SU-DHL-6 (cell line): ENCODE measurements around the gene CANX.

Source experiments
- H2AFZ ChIP-seq: fragments of 200-600 bp; sonication (generic); 2 replicates; pipeline ENCODE4 v1.6.1; 2014; ENCODE audit warnings: low read depth, mild to moderate bottlenecking, moderate library complexity, mixed read lengths, antibody characterized with exemption, low read length; ENCODE audit not compliant: severe bottlenecking
- H3F3A ChIP-seq: fragments of 200-600 bp; shearing (Covaris generic); 2 replicates; pipeline ENCODE4 v1.6.0; 2016; ENCODE audit warnings: antibody characterized with exemption, mild to moderate bottlenecking; ENCODE audit not compliant: insufficient read depth
- H3K27ac ChIP-seq: fragments of 200-600 bp; sonication (generic); 2 replicates; pipeline ENCODE4 v1.5.1; 2016; ENCODE audit warnings: low read depth, mild to moderate bottlenecking, low read length, moderate library complexity, mixed read lengths
- H3K27me3 ChIP-seq: fragments of 200-600 bp; sonication (generic), shearing (Covaris generic); 2 replicates; pipeline ENCODE4 v1.6.0; 2014; ENCODE audit warnings: mild to moderate bottlenecking, low read length
- H3K36me3 ChIP-seq: fragments of 200-600 bp; sonication (generic); 2 replicates; pipeline ENCODE4 v1.6.1; 2014; ENCODE audit warnings: mild to moderate bottlenecking, low read length, mixed read lengths
- H3K4me2 ChIP-seq: fragments of 300-600, 200-600 bp; shearing (Covaris generic), sonication (generic); 2 replicates; pipeline ENCODE4 v1.6.0; 2014; ENCODE audit warnings: low read length, low read depth, mild to moderate bottlenecking; ENCODE audit not compliant: poor library complexity, severe bottlenecking
- H3K4me3 ChIP-seq: fragments of 200-600 bp; sonication (generic); 2 replicates; pipeline ENCODE4 v1.5.1; 2014; ENCODE audit warnings: antibody characterized with exemption, low read length, mild to moderate bottlenecking, mixed read lengths; ENCODE audit not compliant: insufficient read depth, poor library complexity, severe bottlenecking
- H3K79me2 ChIP-seq: fragments of 200-600 bp; sonication (generic); 2 replicates; pipeline ENCODE4 v1.6.1; 2014; ENCODE audit warnings: mild to moderate bottlenecking, low read length, moderate library complexity; ENCODE audit not compliant: insufficient read depth
- H3K9ac ChIP-seq: fragments of 200-600 bp; sonication (generic); 2 replicates; pipeline ENCODE4 v1.7.0; 2014; ENCODE audit warnings: mild to moderate bottlenecking, low read length
- H3K9me2 ChIP-seq: fragments of 200-600 bp; sonication (generic); replicated peaks from 2 replicates; pipeline ENCODE4 v1.6.1; 2014; ENCODE audit warnings: low read length; ENCODE audit not compliant: insufficient read depth
- H3K9me3 ChIP-seq: fragments of 200-600 bp; sonication (generic); 2 replicates; pipeline ENCODE4 v1.6.1; 2014; ENCODE audit warnings: low read length, mixed read lengths; ENCODE audit not compliant: insufficient read depth
- H4K20me1 ChIP-seq: fragments of 200-600 bp; sonication (generic); 2 replicates; pipeline ENCODE4 v1.6.1; 2014; ENCODE audit warnings: low read depth, mild to moderate bottlenecking, antibody characterized with exemption, low read length, moderate library complexity, mixed read lengths
- EZH2phosphoT487 ChIP-seq: fragments of 200-600 bp; sonication (generic), shearing (Covaris generic); conservative IDR thresholded peaks from 2 replicates; pipeline ENCODE4 v1.6.1; 2018; ENCODE audit warnings: mild to moderate bottlenecking, antibody characterized with exemption, low read length, moderate library complexity, mixed read lengths
- TF ChIP-seq, protein P1 (sequence below): fragments of 200-600 bp; sonication (generic); IDR thresholded peaks from one replicate; pipeline ENCODE4 v1.5.1; 2017; ENCODE audit warnings: antibody characterized with exemption, mild to moderate bottlenecking, low read length, moderate library complexity; ENCODE audit not compliant: insufficient read depth, poor library complexity, severe bottlenecking

The CANX gene

DNA sequence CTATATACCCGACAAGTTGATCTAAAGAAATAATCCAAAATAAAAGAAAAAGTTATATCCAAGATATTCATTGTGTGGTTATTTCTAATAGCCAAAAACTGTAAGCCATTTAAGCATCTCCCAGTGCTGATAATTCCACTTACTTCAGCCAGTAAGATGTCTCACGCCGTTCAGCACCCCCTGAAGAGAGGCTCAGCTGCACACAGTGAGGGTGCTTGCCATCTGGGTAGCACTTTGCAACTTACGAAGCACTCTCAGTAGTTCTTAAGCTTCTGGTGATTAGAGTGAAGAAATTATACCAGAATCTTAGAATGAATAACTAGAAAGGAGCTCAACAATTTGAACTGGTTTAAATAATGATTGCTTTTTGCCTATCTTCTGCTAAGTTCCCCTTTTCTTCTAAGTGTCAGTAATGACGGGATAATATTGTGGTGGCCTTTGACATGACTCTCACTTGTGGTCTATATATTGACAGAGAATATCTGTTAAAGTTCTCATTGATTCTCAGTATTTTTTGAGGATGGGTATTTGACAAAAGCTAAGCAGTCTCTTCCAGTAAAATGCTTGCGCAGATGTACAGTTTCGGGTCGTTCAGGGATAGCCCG, 68.8 kb downstream of the CANX start:
- 0 out of 2 replicates have a peak, but pooled peaks cover 5% of the 10 kb centered on the region for H3K36me3 ChIP-seq
- TF ChIP-seq EZH2phosphoT487: no peak
- TF ChIP-seq, protein P1, sequence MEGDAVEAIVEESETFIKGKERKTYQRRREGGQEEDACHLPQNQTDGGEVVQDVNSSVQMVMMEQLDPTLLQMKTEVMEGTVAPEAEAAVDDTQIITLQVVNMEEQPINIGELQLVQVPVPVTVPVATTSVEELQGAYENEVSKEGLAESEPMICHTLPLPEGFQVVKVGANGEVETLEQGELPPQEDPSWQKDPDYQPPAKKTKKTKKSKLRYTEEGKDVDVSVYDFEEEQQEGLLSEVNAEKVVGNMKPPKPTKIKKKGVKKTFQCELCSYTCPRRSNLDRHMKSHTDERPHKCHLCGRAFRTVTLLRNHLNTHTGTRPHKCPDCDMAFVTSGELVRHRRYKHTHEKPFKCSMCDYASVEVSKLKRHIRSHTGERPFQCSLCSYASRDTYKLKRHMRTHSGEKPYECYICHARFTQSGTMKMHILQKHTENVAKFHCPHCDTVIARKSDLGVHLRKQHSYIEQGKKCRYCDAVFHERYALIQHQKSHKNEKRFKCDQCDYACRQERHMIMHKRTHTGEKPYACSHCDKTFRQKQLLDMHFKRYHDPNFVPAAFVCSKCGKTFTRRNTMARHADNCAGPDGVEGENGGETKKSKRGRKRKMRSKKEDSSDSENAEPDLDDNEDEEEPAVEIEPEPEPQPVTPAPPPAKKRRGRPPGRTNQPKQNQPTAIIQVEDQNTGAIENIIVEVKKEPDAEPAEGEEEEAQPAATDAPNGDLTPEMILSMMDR: no peak

DNA sequence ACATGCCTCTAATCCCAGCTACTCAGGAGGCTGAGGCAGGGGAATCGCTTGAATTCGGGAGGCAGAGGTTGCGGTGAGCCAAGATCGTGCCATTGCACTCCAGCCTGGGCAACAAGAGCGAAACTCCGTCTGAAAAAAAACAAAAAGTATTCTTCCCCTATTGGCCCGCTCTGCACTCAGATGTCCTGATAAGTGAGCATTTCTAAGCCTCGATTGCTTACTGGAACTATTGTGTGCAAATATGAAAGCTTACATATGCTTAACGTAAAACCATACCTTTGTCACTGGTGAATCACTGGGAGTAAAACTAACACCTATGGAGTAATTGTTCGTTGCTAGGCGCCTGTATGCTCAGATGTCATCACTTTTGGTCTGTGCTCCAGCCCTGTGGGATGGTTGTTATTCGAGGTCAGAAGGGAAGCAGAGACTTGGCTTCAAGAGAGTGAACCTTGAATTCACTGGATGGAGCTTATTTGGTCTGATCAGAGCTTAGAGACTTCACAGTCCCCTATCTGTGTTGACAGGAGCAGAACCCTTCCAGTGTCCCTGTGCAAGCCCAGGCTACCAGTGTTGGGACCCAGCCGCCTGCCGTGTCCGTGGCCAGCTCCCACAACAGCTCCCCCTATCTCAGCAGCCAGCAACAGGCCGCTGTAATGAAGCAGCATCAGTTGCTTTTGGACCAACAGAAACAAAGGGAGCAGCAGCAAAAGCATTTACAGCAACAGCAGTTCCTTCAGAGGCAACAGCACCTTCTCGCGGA, 69.7 kb downstream of the CANX start:
- Histone ChIP-seq H3K4me2 (no peak overlapping the region), H3F3A (no peaks in the 10 kb centered on the region), H3K27ac (no peak overlapping the region), H3K9me3 (no peaks in the 10 kb centered on the region), H3K4me3 (no peak overlapping the region), H3K27me3 (no peaks in the 10 kb centered on the region), H3K36me3 (0 out of 2 replicates have a peak, but pooled peaks cover 5% of the 10 kb centered on the region), H2AFZ (no peak overlapping the region), H3K9ac (no peak overlapping the region), H3K79me2 (peaks cover 25% of the 10 kb centered on the region), H4K20me1 (0 out of 2 replicates have a peak, but pooled peaks cover 5% of the 10 kb centered on the region), H3K9me2 (no peaks in the 10 kb centered on the region)
- TF ChIP-seq, protein P1: no peak
- TF ChIP-seq EZH2phosphoT487: no peak

More for the DNA sequence above, 68.8 kb downstream of the CANX start:
- Histone ChIP-seq H3K9me2 (no peaks in the 10 kb centered on the region), H3K79me2 (peaks cover 32% of the 10 kb centered on the region), H3K9me3 (no peaks in the 10 kb centered on the region), H2AFZ (no peak overlapping the region), H3K4me2 (no peak overlapping the region), H3K4me3 (no peak overlapping the region), H3F3A (peaks cover 4% of the 10 kb centered on the region; the same call in 1 of the 2 replicates), H3K27me3 (no peaks in the 10 kb centered on the region), H3K9ac (no peak overlapping the region), H3K27ac (no peak overlapping the region), H4K20me1 (0 out of 2 replicates have a peak, but pooled peaks cover 5% of the 10 kb centered on the region)

DNA sequence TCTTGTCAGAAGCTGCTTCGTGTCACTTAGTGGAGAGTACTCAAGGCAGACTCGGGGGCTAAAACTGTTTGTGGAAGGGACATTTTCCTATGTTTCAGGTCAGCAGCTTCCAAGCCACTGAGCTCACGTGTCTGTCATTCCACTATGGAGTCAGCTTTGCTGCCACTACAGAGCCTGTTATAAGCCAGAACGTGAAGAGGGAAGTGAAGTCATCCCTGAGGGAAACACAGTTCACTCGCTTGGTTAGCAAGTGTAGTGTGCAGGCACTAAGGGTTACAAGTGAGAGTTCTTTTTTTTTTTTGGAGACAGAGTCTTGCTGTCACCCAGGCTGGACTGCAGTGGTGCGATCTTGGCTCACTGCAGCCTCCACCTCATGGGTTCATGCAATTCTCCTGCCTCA, 70.5 kb downstream of the CANX start:
- no peak overlapping the region for H3K4me2 ChIP-seq
- 0 out of 2 replicates have a peak, but pooled peaks cover 5% of the 10 kb centered on the region for H3K36me3 ChIP-seq
- no peak overlapping the region for H3K9ac ChIP-seq
- no peak overlapping the region for H3K4me3 ChIP-seq
- no peak overlapping the region for H2AFZ ChIP-seq
- no peak for TF ChIP-seq EZH2phosphoT487
- TF ChIP-seq, protein P1: no peak
- no peaks in the 10 kb centered on the region for H3F3A ChIP-seq
- H3K27ac ChIP-seq: no peak overlapping the region
- no peaks in the 10 kb centered on the region for H3K9me2 ChIP-seq
- H3K27me3 ChIP-seq: no peaks in the 10 kb centered on the region
- H3K9me3 ChIP-seq: no peaks in the 10 kb centered on the region
- peaks cover 18% of the 10 kb centered on the region; the same call in 1 of the 2 replicates for H3K79me2 ChIP-seq
- no peaks in the 10 kb centered on the region for H4K20me1 ChIP-seq
